Smooth muscle cell of bladder (primary cell): ENCODE data around the gene CTRB2. TPM values are rescaled to one million over a fixed set of nuclear protein-coding genes. Genes with fewer than 3 reads are reported as not detected.

ENCODE experiments used
- total RNA-seq: library from RNA; depleted of rRNA; stranded (reverse); fragments of >200 nt; gene quantifications from 2 replicates; pipeline ENCODE4 v1.2.3, GENCODE V29; 2014

The CTRB2 gene
- not detected in 2 replicates for total RNA-seq

GRCh38 chr16:75206749-75207451 is at the start of gene CTRB2:
CTRB2 (minus strand) TSS chr16:75207161; CDS start chr16:75207141, 20 bp downstream.

GRCh38 chr16:75251280-75252048 is 44.5 kb upstream of the CTRB2 start, which contains the start of gene BCAR1:
BCAR1 (minus strand) TSS chr16:75251624; CDS start chr16:75251482, 142 bp downstream.

GRCh38 chr16:75218256-75219076 is 11.5 kb upstream of the CTRB2 start, which contains the start of gene CTRB1:
CTRB1 (plus strand) TSS chr16:75218988; CDS start chr16:75219008, 20 bp downstream.

Other genes starting within 250 kb of the CTRB2 start
- 9.5 and 12.6 TPM in 2 replicates for gene WDR59, start 222.0 kb downstream of the CTRB2 start, total RNA-seq
- gene ZNRF1, start 208.1 kb downstream of the CTRB2 start, total RNA-seq = 6.8 and 9.6 TPM in 2 replicates
- gene LDHD, start 90.4 kb downstream of the CTRB2 start, total RNA-seq = 0.55 and 0.71 TPM in 2 replicates
- gene ZFP1, start 58.6 kb downstream of the CTRB2 start, total RNA-seq = 6.5 and 9.9 TPM in 2 replicates
- gene CTRB1, start 11.8 kb upstream of the CTRB2 start, total RNA-seq = not detected in 2 replicates
- 19.8 and 36.0 TPM in 2 replicates for gene BCAR1, start 44.5 kb upstream of the CTRB2 start, total RNA-seq
- gene CFDP1, start 226.3 kb upstream of the CTRB2 start, total RNA-seq = 47.1 and 63.6 TPM in 2 replicates